ENCODE results near the gene OR4D5.

OR4D5 gene

GRCh38 chr11:123939317-123939716 is at the start of gene OR4D5:
TSS of gene OR4D5 (plus strand) at chr11:123939617. CDS start at chr11:123939617, 0 bp downstream.
- DNase-seq, result no peak

GRCh38 chr11:123892031-123892430 is 47.4 kb upstream of the OR4D5 start:
- DNase-seq, result no peak

- no peak for DNase-seq
These were observed 39.6 kb upstream of the OR4D5 start for GRCh38 chr11:123899792-123900191.

GRCh38 chr11:123901867-123902266 is 37.5 kb upstream of the OR4D5 start, which contains the start of gene OR8D4:
TSS of gene OR8D4 (plus strand) at chr11:123902167. CDS start at chr11:123906432, 4,265 bp downstream.
- DNase-seq, result no peak

- DNase-seq, result no peak
These were observed 35.5 kb upstream of the OR4D5 start for GRCh38 chr11:123903932-123904331.

- DNase-seq, result no peak
These were observed 34.5 kb upstream of the OR4D5 start for GRCh38 chr11:123904932-123905331.

- no peak for DNase-seq
These were observed 33.6 kb upstream of the OR4D5 start for GRCh38 chr11:123905826-123906225.

GRCh38 chr11:123920943-123921342 is 18.5 kb upstream of the OR4D5 start:
- no peak for DNase-seq

- no peak for DNase-seq
These were observed 15.4 kb upstream of the OR4D5 start for GRCh38 chr11:123924027-123924426.

- DNase-seq, result no peak
These were observed 3.0 kb downstream of the OR4D5 start for GRCh38 chr11:123942413-123942812.

- no peak for DNase-seq
These were observed 4.3 kb downstream of the OR4D5 start, which contains the start of gene OR6T1 for GRCh38 chr11:123943738-123944137. TSS of gene OR6T1 (minus strand) at chr11:123943838. CDS start at chr11:123943838, 0 bp downstream.

GRCh38 chr11:123945132-123945531 is 5.7 kb downstream of the OR4D5 start:
- DNase-seq, result no peak

GRCh38 chr11:123956752-123957151 is 17.3 kb downstream of the OR4D5 start:
- no peak for DNase-seq

GRCh38 chr11:123973816-123974215 is 34.4 kb downstream of the OR4D5 start:
- no peak for DNase-seq

GRCh38 chr11:123976770-123977560 is 37.5 kb downstream of the OR4D5 start:
- no peak for DNase-seq

GRCh38 chr11:123977731-123978347 is 38.4 kb downstream of the OR4D5 start, which contains the start of gene OR10S1:
TSS of gene OR10S1 (minus strand) at chr11:123977781. CDS start at chr11:123977664, 117 bp downstream.
- DNase-seq, result no peak

- no peak for DNase-seq
These were observed 39.9 kb downstream of the OR4D5 start for GRCh38 chr11:123979311-123979710.

Measured in DMS79 (cell line).